WI38 (cell line): Measurements from ENCODE around the gene CFL1.

Experiments used
- H3K4me3 ChIP-seq: 2 replicates; pipeline ENCODE4 v1.5.1; 2011; ENCODE audit warnings: low read depth, mild to moderate bottlenecking, control low read depth, low read length
- TF ChIP-seq, protein P1 (sequence below): IDR thresholded peaks from 2 replicates; pipeline ENCODE4 v1.5.1; 2012; ENCODE audit warnings: low read depth, mild to moderate bottlenecking, control low read depth, low read length

CFL1 gene

DNA sequence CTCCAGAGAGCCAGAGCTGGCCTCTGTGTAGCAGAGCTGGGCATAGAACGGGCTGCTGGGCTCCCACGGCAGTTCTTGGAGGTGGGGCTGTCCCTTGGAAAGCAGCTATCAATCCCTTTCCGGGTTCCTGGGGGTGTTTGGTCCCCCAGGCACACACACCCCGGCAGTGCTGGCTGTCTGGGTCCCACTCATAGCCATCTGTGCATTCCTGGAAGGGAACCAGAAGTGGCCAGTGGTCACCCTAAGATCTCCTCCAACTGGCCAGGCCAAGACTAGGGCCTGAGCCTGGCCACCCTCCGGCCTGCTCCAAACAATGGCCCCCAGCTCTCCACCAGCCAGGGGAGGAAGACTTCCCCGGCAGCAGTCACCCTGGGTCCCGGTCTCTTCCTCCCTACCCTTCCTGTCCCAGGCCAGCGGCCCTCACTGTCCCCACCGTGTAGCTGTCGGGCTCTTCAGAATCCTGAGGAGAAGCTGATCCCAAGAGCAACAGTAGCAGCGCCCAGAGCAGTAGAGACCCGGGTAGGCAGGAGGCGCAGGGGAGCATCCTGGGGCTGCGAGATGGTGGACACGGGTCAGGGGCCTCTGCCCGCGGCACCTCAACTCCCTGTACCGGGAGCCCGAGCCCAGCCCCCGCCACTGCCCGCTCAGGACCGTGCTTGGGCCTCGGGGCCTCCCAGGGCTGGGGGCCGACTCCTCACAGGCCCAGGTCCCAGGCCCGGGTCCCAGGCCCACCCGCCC is 14.0 kb upstream of the CFL1 start:
- TF ChIP-seq, protein P1, sequence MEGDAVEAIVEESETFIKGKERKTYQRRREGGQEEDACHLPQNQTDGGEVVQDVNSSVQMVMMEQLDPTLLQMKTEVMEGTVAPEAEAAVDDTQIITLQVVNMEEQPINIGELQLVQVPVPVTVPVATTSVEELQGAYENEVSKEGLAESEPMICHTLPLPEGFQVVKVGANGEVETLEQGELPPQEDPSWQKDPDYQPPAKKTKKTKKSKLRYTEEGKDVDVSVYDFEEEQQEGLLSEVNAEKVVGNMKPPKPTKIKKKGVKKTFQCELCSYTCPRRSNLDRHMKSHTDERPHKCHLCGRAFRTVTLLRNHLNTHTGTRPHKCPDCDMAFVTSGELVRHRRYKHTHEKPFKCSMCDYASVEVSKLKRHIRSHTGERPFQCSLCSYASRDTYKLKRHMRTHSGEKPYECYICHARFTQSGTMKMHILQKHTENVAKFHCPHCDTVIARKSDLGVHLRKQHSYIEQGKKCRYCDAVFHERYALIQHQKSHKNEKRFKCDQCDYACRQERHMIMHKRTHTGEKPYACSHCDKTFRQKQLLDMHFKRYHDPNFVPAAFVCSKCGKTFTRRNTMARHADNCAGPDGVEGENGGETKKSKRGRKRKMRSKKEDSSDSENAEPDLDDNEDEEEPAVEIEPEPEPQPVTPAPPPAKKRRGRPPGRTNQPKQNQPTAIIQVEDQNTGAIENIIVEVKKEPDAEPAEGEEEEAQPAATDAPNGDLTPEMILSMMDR, result no peak
- peak overlapping the region; percentile 78 for H3K4me3 ChIP-seq

DNA sequence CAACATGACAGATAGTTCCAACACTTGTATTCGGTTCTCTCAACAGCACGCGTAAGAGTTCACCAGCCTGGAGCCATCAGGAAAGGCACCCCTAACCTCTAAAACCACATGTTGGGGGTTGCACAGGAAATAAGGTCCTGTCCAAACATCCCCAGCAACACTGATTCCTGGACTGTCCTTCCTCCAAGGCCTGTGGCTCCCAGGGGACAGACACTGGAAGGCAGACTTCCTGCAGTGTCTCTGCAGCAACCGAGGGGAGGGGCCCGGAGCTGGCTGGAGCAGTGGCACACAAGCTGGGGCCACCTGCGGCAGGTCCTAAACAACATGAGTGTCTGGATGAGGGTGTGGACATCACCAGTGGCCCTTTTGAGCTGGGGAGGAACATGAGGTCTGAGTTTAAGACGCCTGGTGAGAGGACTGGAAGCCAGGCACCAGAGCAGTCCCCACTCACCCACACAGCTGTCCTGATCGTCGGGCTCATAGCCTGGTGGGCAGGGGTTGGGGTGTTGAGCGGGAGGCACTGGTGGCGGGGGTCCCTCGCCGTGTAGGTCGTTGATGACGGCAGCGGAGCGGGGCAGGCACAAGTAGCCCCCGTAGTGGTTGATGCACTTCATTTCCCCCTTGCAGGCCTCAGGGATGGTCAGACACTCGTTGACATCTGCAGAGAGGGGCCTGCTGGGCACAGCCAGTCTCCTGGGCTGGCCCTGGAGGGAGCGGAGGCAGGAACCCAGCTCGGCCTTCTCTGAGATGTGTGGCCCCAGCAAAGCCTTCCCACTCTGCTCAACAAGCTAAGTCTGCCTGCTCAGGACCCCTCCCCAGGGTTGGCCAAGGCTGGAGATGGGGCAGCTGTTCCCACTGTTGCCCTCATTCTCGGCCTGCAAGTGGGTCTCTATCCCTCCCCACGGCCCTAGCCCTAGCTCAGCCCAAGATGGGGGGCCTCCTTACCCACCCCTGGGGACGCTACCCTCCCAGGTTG is 13.0 kb upstream of the CFL1 start:
- TF ChIP-seq, protein P1, result no peak
- peak overlapping the region; percentile 78 for H3K4me3 ChIP-seq

GRCh38 chr11:65870307-65870658 is 12.3 kb upstream of the CFL1 start:
- no peak overlapping the region; the same call in 1 of the 2 replicates for H3K4me3 ChIP-seq
- TF ChIP-seq, protein P1, result no peak

- H3K4me3 ChIP-seq, result no peak overlapping the region
- TF ChIP-seq, protein P1, result no peak
Observed at GRCh38 chr11:65869643-65870306, 11.8 kb upstream of the CFL1 start.

DNA sequence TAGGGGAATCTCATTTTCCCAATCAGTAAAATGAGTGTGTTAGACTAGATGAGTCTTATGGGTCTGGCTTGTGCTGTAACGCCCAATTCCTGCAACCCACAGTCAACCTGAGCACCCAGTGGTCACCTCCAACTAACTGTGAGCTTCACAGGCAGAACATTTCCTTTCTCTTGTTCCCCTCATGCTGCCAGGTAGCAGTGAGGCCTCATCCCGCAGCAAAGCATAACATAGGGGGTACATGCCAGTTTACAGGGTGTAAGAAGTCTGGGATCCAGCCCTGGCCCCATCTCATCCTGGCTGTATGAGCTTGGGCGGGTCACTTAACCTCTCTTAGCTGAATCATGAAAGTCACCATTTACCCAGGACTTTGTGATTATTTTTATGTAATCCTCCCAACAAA is 10.9 kb upstream of the CFL1 start:
- no peak overlapping the region for H3K4me3 ChIP-seq
- TF ChIP-seq, protein P1, result no peak

DNA sequence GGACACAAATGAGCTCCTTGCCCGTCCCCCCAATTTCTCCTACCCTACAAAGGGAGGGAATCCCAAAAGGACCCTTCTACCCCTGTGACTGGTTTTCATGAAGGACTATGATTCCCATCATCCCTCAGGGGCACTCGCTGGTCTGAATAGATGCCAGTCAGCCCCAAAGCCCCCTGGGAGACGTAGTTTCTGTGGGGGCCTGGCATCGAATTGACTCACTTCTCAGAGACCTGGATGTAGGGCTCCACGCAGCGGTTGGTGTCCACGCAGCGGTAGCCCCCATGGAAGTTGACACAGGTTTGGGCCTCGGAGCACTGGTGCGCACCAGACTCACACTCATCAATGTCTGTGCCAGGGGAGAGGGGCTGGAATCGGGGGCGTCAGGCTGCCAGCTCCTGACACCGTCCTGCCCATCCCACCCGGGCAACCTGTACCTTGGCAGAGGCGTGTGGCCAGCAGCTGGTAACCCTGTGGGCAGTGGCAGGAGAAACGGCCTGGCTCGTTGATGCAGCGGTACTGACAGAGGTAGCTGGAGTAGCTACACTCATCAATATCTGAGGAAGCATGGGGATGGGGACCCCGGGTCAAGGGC is 10.2 kb upstream of the CFL1 start:
- no peak overlapping the region for H3K4me3 ChIP-seq
- TF ChIP-seq, protein P1, result no peak
